Hematopoietic multipotent progenitor cell treated with erythropoietin and hydrocortisone succinate and interleukin-3 and kit ligand, for 17 days (in vitro differentiated cells): ENCODE data around the gene SECTM1.

Experiments
- DNase-seq: peaks from one replicate; pipeline ENCODE4 v3.0.0-alpha.2; 2015; ENCODE audit warnings: low spot score

Gene SECTM1

GRCh38 chr17:82315703-82316358, 17.7 kb downstream of the SECTM1 start:
- DNase-seq, result no peak

- no peak for DNase-seq
These were observed 18.6 kb downstream of the SECTM1 start for GRCh38 chr17:82314727-82315605.

GRCh38 chr17:82314012-82314726, 19.4 kb downstream of the SECTM1 start:
- DNase-seq, result no peak

GRCh38 chr17:82313195-82314011, 20.2 kb downstream of the SECTM1 start:
- no peak for DNase-seq

GRCh38 chr17:82311971-82312370, 21.6 kb downstream of the SECTM1 start:
- DNase-seq, result no peak

GRCh38 chr17:82310877-82311276, 22.7 kb downstream of the SECTM1 start:
- no peak for DNase-seq

GRCh38 chr17:82309656-82310570, 23.7 kb downstream of the SECTM1 start:
- no peak for DNase-seq

GRCh38 chr17:82305727-82306300, 27.8 kb downstream of the SECTM1 start:
- no peak for DNase-seq

- DNase-seq, result no peak
These were observed 28.5 kb downstream of the SECTM1 start for GRCh38 chr17:82304826-82305726.

GRCh38 chr17:82303944-82304808, 29.4 kb downstream of the SECTM1 start:
- no peak for DNase-seq

GRCh38 chr17:82302991-82303943, 30.3 kb downstream of the SECTM1 start:
- no peak for DNase-seq

- DNase-seq, result no peak
These were observed 31.0 kb downstream of the SECTM1 start for GRCh38 chr17:82302568-82302963.

GRCh38 chr17:82301916-82302567, 31.5 kb downstream of the SECTM1 start:
- no peak for DNase-seq

GRCh38 chr17:82301300-82301915, 32.2 kb downstream of the SECTM1 start:
- DNase-seq, result no peak

GRCh38 chr17:82300707-82301270, 32.8 kb downstream of the SECTM1 start:
- peak; percentile 9 for DNase-seq

- DNase-seq, result no peak
These were observed 33.3 kb downstream of the SECTM1 start for GRCh38 chr17:82300228-82300627.
